CD4-positive, alpha-beta T cell treated with Interleukin-2 at 100 ng/mL for 4 hours (primary cell): ENCODE results near the gene CACNG3.
"Not testable (repeated sequence)": the region's sequence is repeated elsewhere in the genome, so short reads cannot be mapped to it uniquely, and the experiment has no call there.

Experiments
- DNase-seq: peaks from one replicate; pipeline ENCODE4 v3.0.0-alpha.2; 2020; ENCODE audit warnings: low spot score

Gene CACNG3

GRCh38 chr16:24332582-24333090, 76.5 kb downstream of the CACNG3 start:
- no peak for DNase-seq

DNA sequence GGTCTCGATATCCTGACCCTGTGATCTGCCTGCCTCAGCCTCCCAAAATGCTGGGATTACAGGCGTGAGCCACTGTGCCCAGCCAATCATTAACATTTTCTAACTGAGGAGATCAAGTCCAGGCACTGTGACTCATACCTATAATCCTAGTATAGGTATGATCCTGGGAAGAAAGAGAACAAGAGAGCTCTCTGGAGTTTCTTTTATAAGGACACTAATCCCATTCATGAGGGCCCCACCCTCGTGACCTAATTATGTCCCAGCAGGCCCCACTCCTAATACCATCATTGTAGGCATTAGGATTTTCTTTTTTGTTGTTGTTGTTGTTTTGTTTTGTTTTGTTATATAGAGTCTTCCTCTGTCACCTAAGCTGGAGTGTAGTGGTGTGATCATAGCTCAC, 80.4 kb downstream of the CACNG3 start:
- no peak for DNase-seq

- DNase-seq, result no peak
These were observed 80.9 kb downstream of the CACNG3 start for GRCh38 chr16:24337013-24337412.

DNA sequence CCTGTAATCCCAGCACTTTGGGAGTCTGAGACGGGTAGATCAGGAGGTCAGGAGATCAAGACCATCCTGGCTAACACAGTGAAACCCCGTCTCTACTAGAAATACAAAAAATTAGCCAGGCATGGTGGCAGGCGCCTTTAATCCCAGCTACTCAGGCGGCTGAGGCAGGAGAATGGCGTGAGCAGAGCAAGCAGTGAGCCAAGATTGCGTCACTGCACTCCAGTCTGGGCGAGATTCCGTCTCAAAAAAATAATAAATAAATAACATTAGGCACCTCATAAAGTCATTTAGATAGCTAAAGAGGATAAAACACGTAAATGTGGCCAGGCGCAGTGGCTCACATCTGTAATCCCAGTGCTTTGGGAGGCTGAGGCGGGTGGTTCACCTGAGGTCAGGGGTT, 87.7 kb downstream of the CACNG3 start:
- not testable (repeated sequence) for DNase-seq

- DNase-seq, result no peak
These were observed 88.6 kb downstream of the CACNG3 start for GRCh38 chr16:24344784-24345183.

- DNase-seq, result no peak
These were observed 89.6 kb downstream of the CACNG3 start for GRCh38 chr16:24345704-24346103.

DNA sequence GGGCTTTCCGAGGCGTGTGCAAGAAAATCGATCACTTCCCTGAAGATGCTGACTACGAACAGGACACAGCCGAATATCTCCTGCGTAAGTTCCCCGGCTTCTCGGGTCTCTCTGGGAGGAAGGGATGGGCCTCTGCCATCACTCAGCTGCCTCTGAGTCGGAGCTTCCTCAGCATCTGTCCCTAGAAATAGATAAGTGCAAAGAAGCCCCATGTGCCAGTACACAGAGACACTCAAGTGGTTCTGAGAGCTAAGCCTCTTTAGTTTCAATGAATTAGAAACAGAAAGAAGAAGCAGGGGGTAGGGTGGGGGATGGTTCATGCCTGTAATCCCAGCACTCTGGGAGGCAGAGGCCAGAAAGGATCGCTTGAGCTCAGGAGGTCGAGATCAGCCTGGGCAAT, 90.6 kb downstream of the CACNG3 start:
- no peak for DNase-seq

DNA sequence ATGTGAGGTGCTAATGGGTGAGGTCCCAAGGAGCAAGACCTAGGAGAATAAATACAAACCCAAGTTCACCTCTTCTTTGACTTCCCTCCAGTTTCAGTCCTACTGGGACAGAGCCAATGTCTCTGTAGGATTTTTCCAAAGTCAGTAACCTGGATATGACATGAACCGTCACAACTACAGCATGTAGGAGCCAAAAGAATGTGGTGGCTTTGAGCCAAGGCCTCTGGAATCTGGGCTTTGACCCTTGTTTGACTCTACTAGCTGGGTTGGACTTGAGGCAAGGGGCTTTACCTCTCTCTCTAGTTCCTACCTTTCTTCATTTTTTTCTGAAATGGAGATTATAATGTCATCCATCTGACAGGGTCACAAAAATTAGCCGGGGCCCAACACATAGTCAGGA, 91.4 kb downstream of the CACNG3 start:
- no peak for DNase-seq

DNA sequence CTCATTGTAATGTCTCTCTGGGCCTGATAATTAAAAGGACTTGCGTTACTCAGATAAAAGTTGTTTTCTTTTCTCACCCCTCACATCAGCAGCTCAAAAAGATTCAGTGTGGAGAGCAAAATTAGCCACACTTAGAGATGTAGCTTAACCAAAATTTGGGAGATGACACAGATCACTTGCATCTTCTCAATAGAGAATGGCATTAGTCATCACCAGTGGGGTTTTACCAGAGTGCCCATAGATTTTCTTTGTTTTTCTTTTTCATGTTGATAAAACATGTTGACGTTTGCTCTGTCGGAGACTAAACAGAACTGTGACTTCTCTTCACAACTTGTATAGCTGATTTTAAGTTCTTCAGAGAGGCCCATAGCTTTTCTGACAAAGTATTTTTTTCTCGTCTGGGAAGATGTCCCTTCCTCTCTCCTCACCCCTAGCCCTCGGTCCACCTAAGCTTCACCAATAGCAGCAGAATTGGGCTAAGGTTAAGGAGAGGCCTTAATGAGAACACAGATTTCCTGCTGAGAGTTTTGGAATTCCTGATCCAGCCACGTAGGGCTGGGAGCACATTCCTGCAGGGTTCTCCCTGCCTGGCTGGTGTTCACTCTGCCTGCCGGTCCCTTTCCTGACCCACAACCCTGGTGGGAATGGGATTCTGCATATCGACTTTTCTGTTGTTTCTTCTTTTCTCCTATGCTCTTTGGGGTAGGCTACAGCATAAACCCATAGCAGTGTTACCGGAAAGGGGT, 92.6 kb downstream of the CACNG3 start:
- no peak for DNase-seq

GRCh38 chr16:24349320-24349719, 93.2 kb downstream of the CACNG3 start:
- no peak for DNase-seq

- no peak for DNase-seq
These were observed 96.6 kb downstream of the CACNG3 start for GRCh38 chr16:24352746-24353145.

DNA sequence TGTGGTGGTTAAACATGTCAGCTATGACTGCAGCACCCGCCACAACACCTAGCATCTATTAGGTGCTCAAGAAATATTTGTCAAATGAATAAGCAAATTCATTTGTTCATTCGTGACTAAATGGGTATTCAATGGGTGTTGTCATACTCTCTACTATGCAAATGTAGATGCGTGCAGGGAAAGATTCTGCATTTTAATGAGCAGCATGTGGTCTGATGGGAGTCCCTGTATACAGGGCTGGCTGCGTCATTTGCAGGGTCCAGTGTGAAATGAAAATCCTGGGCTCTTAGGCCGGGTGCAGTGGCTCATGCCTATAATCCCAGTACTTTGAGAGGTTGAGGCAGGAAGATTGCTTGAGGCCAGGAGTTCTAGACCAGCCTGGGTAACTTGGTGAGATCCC, 97.5 kb downstream of the CACNG3 start:
- no peak for DNase-seq

GRCh38 chr16:24357511-24357910, 101.4 kb downstream of the CACNG3 start:
- DNase-seq, result no peak

DNA sequence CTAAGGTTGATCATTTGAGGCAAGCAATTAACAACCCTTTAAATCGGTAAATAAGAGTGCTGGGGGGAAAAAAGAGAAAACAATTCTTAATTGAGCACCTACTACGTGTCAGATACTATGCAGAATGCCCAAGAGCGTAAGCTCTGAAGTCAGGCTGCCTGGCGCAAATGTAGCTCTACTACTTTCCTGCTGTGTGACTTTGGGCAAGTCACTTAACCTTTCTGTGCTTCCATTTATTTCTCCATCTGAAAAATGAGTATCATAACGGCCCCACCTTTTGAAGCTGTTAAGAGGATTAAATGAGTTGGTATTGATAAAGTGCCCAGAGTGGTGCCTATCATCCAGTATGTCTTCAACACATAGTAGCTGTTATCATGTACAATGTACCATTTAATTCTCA, 102.0 kb downstream of the CACNG3 start:
- DNase-seq, result no peak

DNA sequence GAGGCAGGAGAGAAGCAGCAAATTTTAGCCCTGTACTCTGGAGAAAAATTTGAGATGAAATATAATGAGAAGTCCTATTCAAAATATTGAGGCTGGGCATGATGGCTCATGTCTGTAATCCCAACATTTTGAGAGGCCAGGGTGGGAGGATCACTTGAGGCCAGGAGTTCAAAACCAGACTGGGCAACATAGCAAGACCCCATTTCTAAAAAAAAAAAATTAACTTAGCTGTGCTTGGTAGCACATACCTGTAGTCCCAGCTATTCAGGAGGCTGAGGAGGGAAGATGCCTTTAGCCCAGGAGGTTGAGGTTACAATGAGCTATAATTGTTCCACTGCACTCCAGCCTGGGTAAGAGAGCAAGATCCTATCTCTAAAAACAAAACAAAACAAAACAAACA, 103.4 kb downstream of the CACNG3 start:
- DNase-seq, result no peak

GRCh38 chr16:24360936-24361335, 104.8 kb downstream of the CACNG3 start:
- no peak for DNase-seq

- DNase-seq, result no peak
These were observed 108.5 kb downstream of the CACNG3 start for GRCh38 chr16:24364596-24364995.

DNA sequence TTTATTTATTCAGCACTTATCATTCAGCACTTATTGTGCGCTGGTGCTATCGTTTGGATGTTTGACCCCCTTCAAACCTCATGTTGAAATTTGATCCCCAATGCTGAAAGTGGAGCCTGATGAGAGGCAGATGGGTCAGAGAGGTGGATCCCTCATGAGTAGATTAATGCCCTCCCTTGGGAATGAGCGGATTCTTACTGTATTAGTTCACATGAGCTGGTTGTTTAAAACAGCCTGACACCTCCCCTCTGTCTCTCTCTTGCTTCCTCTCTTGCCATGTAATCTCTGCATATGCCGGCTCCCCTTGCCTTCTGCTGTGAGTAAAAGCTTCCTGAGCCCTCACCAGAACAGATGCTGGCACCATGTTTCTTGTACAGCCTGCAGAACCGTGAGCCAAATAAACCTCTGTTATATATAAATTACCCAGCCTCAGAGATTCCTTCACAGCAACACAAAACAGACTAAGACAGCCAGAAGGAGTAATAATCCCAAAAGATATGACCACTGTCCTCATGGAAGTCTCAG, 111.1 kb downstream of the CACNG3 start:
- no peak for DNase-seq

DNA sequence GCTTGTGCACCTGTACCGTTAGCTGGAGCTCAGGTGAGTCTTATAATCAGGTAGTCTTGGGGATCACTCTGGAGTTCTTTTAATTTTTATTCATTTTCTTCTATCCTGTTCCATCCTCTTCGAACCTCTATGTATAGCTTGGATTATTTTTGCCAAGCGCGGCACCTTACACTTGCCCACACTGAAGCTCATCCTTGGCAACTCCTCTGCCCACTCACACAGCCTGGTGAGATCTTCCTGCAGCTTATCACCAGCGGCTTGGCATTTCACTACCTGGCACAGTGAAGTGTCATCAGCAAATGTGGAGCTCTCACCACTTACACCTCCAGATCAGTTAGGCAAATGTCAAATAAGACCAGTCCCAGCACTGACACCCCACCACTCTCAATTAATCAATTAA, 116.7 kb downstream of the CACNG3 start:
- DNase-seq, result no peak

DNA sequence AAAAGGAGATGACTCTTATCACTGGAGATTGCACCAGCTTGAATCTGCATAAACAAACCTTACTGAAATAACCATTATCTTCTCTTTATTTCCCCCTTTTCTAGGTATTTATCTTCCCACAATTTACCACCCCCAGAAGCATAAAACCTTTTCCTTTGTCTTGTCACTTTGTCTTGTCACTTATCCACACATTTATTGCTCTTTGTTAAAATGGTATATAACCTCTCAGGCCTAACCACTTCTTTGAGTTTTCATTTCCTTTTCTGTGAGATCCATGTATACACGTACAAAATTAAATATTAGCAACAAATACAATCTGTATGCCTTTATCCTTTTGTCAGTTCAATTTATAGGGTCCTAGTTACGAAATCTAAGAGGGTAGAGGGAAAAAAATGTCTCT, 122.9 kb downstream of the CACNG3 start:
- no peak for DNase-seq

- no peak for DNase-seq
These were observed 125.5 kb downstream of the CACNG3 start for GRCh38 chr16:24381470-24382118.

DNA sequence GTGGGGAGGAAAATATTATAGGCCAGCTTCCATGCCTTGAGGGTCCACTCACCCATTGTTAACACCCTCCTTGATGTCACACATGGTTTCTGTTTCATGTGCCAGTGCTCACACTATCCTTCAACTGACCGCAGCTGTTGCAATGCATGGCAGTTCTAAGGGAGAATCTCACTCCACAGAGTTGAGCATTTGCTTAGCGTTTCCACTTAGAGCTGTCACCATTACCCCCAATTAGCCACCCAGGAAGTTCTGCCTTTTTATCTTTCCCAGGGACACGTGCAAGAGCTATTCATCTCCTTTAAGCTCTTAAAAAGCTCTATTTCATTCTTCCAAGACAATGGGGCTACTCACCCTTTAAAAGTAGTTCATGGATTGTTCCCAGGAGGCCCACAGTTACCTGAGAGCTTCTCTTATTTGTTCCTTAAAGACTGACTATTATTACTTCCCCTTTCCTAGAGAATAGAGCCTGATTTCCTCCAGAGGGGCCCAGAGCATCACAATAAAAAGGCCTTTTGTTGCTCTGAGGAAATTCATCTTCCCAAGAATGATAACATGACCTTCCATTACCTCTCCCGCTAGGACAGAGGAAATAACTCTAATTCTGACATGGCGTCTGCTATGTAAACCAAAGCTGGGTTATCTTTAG, 126.8 kb downstream of the CACNG3 start:
- DNase-seq, result no peak

DNA sequence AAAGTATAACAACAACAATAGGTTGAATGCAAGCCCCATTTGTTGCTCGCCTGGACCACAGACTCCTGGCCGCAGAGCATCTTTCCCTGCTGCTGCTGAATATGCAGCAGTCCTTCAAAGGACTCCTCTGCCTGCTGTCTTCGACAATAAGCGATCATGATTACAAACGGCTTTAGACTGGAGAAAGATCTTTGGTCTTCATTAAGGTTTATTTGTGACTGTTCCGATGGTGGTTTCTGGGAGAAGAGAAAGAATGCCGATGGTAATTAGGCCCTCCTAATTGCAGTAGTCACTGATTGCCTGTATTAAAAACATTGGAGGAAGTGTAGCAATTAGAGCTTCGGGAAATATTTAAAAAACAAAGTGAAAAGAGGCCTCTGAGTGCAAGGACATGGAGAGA, 138.2 kb downstream of the CACNG3 start:
- no peak for DNase-seq
